Activated CD4-positive, alpha-beta memory T cell treated with anti-CD3 and anti-CD28 coated beads for 36 hours (primary cell): ENCODE results near the gene CLPTM1. TPM values are rescaled to one million over a fixed set of nuclear protein-coding genes. Genes with fewer than 3 reads are reported as not detected.
A peak's percentile ranks its signal among the peaks of the same experiment; 100 is the strongest.

Experiments
- CTCF ChIA-PET: fragments of 350-600 bp; sonication (Branson Sonifier 250); formaldehyde crosslinking; loops from one replicate; lab custom pipeline; 2021; ENCODE audit warnings: antibody characterized with exemption, inconsistent platforms; lab: Charles Lee
- POLR2A ChIA-PET: fragments of 350-600 bp; sonication (Branson Sonifier 250); formaldehyde crosslinking; loops from one replicate; lab custom pipeline; 2021; ENCODE audit warnings: antibody characterized with exemption; lab: Charles Lee
- DNase-seq: peaks from one replicate; pipeline ENCODE4 v3.0.0-alpha.2; 2020
- H3K27ac Mint-ChIP-seq: one replicate; pipeline ENCODE4 v1.8.0; 2021; ENCODE audit warnings: mixed read lengths
- H3K27me3 Mint-ChIP-seq: one replicate; pipeline ENCODE4 v1.8.0; 2021; ENCODE audit warnings: mixed read lengths
- H3K36me3 Mint-ChIP-seq: one replicate; pipeline ENCODE4 v1.8.0; 2021; ENCODE audit warnings: mixed read lengths
- H3K4me1 Mint-ChIP-seq: one replicate; pipeline ENCODE4 v1.8.0; 2021; ENCODE audit warnings: low read depth, mixed read lengths
- H3K4me3 Mint-ChIP-seq: one replicate; pipeline ENCODE4 v1.8.0; 2021; ENCODE audit warnings: mild to moderate bottlenecking, mixed read lengths
- H3K9me3 Mint-ChIP-seq: one replicate; pipeline ENCODE4 v1.8.0; 2021; ENCODE audit warnings: mixed read lengths
- intact Hi-C: fragments of 100-400 bp; cut with micrococcal nuclease; formaldehyde crosslinking; loops from one replicate; pipeline ENCODE4 v1.15.1; 2023
- total RNA-seq, 2 experiments: library from RNA; stranded (reverse); gene quantifications; one replicate each; pipeline ENCODE4 v1.2.3, GENCODE V29; 2021

The CLPTM1 gene
- total RNA-seq, 2 experiments from 2014 or later = 43.9 to 45.0 TPM

DNA sequence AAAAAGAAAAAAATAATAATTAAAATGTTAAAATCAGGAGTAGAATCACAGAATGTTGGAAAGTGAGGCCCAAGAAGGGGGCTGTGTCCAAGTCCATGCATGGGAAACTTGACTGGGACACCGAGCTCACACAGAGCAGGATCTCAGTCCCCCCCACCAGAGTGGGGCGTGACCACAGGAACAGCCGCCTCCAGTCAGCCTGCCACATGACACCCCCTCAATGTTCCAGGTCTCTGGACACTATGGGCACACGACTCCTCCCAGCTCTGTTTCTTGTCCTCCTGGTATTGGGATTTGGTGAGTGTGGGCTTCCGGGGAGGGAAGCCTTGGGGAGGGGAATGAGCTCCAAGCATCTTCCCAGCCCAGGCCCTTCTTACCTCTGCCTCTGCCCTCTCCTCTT lies 6.9 kb upstream of the CLPTM1 start:
- Mint-ChIP-seq H3K27ac (no peak overlapping the region), H3K4me3 (no peak overlapping the region), H3K9me3 (no peaks in the 10 kb centered on the region), H3K27me3 (no peaks in the 10 kb centered on the region), H3K36me3 (no peaks in the 10 kb centered on the region), H3K4me1 (peaks cover 2% of the 10 kb centered on the region)
- intact Hi-C loops = no loop called here
- CTCF ChIA-PET = interaction anchor here (0.6 kb wide), 1 partner anchor 40 kb away, joined by 3 read pairs; no protein-coding TSS in a partner anchor
- POLR2A ChIA-PET = no interaction called here
- DNase-seq = no peak

DNA sequence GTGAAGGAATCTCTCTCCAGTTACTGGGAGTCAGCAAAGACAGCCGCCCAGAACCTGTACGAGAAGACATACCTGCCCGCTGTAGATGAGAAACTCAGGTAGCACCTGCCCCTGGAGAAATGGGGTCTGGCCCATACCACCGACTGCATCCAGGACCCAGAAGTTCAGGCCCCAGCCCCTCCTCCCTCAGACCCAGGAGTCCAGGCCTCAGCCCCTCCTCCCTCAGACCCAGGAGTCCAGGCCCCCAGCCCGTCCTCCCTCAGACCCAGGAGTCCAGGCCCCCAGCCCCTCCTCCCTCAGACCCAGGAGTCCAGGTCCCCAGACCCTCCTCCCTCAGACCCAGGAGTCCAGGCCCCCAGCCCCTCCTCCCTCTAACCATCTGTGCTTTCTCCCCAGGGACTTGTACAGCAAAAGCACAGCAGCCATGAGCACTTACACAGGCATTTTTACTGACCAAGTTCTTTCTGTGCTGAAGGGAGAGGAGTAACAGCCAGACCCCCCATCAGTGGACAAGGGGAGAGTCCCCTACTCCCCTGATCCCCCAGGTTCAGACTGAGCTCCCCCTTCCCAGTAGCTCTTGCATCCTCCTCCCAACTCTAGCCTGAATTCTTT lies 6.3 kb upstream of the CLPTM1 start:
- POLR2A ChIA-PET = no interaction called here
- intact Hi-C loops = no loop called here
- H3K27ac Mint-ChIP-seq = no peak overlapping the region

DNA sequence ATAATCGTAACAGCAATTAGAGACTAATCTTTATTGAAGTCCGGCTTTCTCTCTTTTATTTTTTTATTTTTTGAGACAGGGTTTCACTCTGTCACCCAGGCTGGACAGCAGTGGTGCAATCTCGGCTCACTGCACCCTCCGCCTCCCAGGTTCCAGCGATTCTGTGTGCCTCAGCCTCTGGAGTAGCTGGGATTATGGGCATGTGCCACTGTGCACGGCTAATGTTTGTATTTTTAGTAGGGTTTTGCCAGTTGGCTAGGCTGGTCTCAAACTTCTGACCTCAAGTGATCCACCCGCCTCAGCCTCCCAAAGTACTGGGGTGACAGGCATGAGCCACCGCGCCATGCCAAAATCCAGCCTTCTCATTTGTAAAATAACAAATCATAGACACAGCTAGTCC lies 5.6 kb upstream of the CLPTM1 start:
- peaks cover 10% of the 10 kb centered on the region for H3K4me1 Mint-ChIP-seq
- no peaks in the 10 kb centered on the region for H3K36me3 Mint-ChIP-seq
- H3K27me3 Mint-ChIP-seq = no peaks in the 10 kb centered on the region
- no peak overlapping the region for H3K4me3 Mint-ChIP-seq
- H3K9me3 Mint-ChIP-seq = no peaks in the 10 kb centered on the region
- no peak for DNase-seq
- no peak overlapping the region for H3K27ac Mint-ChIP-seq
- intact Hi-C loops = no loop called here
- CTCF ChIA-PET = no interaction called here
- POLR2A ChIA-PET = no interaction called here

More for the DNA sequence above, 6.3 kb upstream of the CLPTM1 start:
- H3K27me3 Mint-ChIP-seq = no peaks in the 10 kb centered on the region
- no peaks in the 10 kb centered on the region for H3K9me3 Mint-ChIP-seq
- H3K4me3 Mint-ChIP-seq = no peak overlapping the region
- CTCF ChIA-PET = no interaction called here
- H3K36me3 Mint-ChIP-seq = no peaks in the 10 kb centered on the region
- H3K4me1 Mint-ChIP-seq = peaks cover 7% of the 10 kb centered on the region
- DNase-seq = no peak

DNA sequence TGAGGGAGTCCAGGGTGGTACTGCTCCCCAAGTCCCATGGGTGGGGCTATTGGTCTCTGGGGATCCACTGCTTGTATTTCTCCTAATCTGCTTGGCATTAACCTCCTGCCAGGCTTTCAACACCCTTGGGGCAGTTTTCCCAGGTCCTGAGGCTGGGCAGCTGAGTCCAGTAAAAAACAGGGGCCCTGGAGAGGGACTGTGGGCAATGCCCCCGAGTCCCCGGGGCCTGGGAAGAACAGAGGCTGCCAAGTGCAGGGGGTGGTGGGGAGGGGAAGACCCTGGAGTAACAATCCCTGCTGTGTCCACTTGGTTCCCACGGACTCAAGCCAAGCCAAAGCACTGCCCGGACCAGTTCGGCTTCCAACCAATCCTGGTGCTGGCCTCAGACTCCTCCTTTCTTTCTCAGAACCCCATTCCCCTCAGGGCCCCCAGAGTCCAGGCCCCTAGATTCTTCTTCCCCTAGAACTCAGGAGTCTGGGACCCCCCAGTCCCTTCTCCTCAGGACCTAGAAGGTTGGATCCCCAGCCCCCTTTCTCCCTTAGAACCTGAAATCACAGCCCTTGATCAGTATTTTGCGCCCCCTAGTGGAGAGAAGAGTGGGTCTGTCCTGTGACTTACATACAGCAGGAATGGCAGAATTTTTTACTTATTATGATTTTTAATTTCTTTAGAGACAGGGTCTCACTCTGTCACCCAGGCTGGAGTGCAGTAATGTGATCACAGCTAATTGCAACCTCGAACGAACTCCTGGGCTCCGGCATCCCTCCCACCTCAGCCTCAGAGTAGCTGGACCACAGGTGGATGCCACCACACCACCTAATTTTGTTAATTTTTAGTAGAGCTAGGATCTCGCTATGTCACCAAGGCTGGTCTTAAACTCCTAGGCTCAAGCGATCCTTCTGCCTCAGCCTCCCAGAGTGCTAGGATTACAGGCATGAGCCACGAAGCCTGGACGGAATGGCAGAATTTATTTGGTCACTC lies 3.7 kb upstream of the CLPTM1 start:
- Mint-ChIP-seq H3K4me1 (peaks cover 20% of the 10 kb centered on the region), H3K9me3 (no peaks in the 10 kb centered on the region), H3K36me3 (no peaks in the 10 kb centered on the region), H3K4me3 (no peak overlapping the region), H3K27me3 (no peaks in the 10 kb centered on the region), H3K27ac (no peak overlapping the region)
- CTCF ChIA-PET = interaction anchor here (0.6 to 2.6 kb wide), 17 partner anchors 12 to 297 kb away, joined by 3 to 21 read pairs (median 4); partner anchors contain the start of genes APOE and CLASRP
- intact Hi-C loops = loop anchor here (1.0 kb wide), 2 partner anchors 48 to 61 kb away; no protein-coding TSS in a partner anchor
- peak; percentile 56 for DNase-seq
- POLR2A ChIA-PET = interaction anchor here (0.7 kb wide), 1 partner anchor 922 kb away, joined by 5 read pairs; no protein-coding TSS in a partner anchor

DNA sequence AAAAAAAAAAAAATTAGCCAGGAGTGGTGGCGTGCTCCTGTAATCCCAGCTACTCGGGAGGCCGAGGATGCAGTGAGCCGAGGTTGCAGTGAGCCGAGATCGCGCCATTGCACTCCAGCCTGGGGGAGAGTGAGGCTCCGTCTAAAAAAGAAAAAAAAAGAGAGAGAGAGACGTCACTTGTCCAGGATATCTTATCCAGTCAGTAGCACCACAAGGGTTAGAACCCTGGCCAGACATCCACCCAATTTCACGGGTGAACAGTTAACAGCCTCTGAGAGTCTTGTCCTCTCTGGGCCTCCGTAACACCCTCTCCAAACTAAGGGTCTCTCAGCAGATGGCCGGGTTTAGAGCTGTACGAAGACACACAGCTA lies 917 bp upstream of the CLPTM1 start:
- Mint-ChIP-seq H3K4me1 (peaks cover 38% of the 10 kb centered on the region), H3K4me3 (peak overlapping the region; percentile 97), H3K9me3 (no peaks in the 10 kb centered on the region), H3K27me3 (no peaks in the 10 kb centered on the region), H3K27ac (peak overlapping the region; percentile 95), H3K36me3 (no peaks in the 10 kb centered on the region)
- CTCF ChIA-PET = interaction anchor here (0.9 to 1.8 kb wide), 4 partner anchors 34 to 265 kb away, joined by 3 to 7 read pairs (median 4); no protein-coding TSS in a partner anchor
- POLR2A ChIA-PET = interaction anchor here (0.6 to 1.4 kb wide), 3 partner anchors 17 to 48 kb away, joined by 3 to 6 read pairs (median 3); no protein-coding TSS in a partner anchor
- no peak for DNase-seq
- intact Hi-C loops = no loop called here

GRCh38 chr19:44955505-44956439 lies 592 bp downstream of the CLPTM1 start:
- Mint-ChIP-seq H3K4me3 (peak overlapping the region; percentile 97), H3K27ac (peak overlapping the region; percentile 79), H3K9me3 (no peaks in the 10 kb centered on the region), H3K4me1 (peaks cover 53% of the 10 kb centered on the region), H3K27me3 (no peaks in the 10 kb centered on the region), H3K36me3 (no peaks in the 10 kb centered on the region)
- peak; percentile 24 for DNase-seq
- intact Hi-C loops = loop anchor here (1.0 to 5.0 kb wide), 2 partner anchors 47 to 137 kb away; partner anchors contain the start of gene PPP1R37
- POLR2A ChIA-PET = interaction anchor here (1.0 to 1.1 kb wide), 2 partner anchors 9 to 50 kb away, joined by 3 read pairs; partner anchors contain the start of gene APOE
- CTCF ChIA-PET = interaction anchor here (0.9 to 1.6 kb wide), 3 partner anchors 33 to 232 kb away, joined by 3 read pairs; no protein-coding TSS in a partner anchor

DNA sequence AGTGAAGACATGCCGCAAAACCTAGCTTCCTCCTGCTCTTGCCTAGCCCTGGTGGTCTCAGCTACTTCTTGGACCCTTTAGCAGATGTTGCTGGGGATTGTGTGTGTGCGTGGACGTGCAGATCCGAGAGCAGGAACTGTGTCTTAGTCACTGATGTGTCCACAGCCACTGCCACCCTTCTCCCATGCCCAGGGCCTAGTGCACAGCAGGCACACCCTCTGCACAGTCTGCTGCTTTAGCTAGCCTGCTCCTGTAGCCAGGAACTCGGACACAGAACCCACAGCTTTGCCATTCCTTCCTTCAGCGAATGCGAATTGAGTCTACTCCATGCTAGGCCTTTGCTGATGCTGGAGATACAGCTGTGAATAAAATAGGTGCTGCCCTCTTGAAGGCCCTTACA lies 2.3 kb downstream of the CLPTM1 start:
- CTCF ChIA-PET = no interaction called here
- peaks cover 4% of the 10 kb centered on the region for H3K36me3 Mint-ChIP-seq
- H3K4me1 Mint-ChIP-seq = peaks cover 51% of the 10 kb centered on the region
- no peaks in the 10 kb centered on the region for H3K27me3 Mint-ChIP-seq
- H3K9me3 Mint-ChIP-seq = no peaks in the 10 kb centered on the region
- POLR2A ChIA-PET = no interaction called here
- intact Hi-C loops = loop anchor here (5.0 kb wide), 1 partner anchor 135 kb away; the partner anchor contains the start of gene PPP1R37
- no peak overlapping the region for H3K4me3 Mint-ChIP-seq
- no peak for DNase-seq
- peak overlapping the region; percentile 48 for H3K27ac Mint-ChIP-seq

DNA sequence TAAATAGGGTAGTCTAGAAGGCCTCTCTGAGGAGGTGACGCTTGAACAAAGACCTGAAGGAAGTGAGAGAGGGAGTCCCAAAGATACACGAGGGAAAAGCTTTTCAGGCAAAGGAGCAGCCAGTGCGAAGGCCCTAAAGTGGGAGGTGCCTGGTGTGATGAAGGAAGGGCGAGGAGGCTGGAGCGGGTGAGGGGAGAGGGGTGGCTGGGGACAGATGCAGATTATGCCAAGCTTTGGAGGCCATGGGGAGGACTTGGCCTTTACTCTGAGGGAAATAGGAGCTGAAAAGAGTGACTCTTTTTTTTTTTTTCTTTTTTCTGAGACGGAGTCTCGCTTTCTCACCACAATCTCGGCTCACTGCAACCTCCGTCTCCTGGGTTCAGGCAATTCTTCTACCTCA lies 2.9 kb downstream of the CLPTM1 start:
- POLR2A ChIA-PET = no interaction called here
- peaks cover 51% of the 10 kb centered on the region for H3K4me1 Mint-ChIP-seq
- intact Hi-C loops = loop anchor here (5.0 kb wide), 1 partner anchor 134 kb away; the partner anchor contains the start of gene PPP1R37
- H3K9me3 Mint-ChIP-seq = no peaks in the 10 kb centered on the region
- no peak for DNase-seq
- CTCF ChIA-PET = no interaction called here
- H3K27ac Mint-ChIP-seq = no peak overlapping the region
- peaks cover 4% of the 10 kb centered on the region for H3K36me3 Mint-ChIP-seq
- H3K27me3 Mint-ChIP-seq = no peaks in the 10 kb centered on the region
- no peak overlapping the region for H3K4me3 Mint-ChIP-seq

DNA sequence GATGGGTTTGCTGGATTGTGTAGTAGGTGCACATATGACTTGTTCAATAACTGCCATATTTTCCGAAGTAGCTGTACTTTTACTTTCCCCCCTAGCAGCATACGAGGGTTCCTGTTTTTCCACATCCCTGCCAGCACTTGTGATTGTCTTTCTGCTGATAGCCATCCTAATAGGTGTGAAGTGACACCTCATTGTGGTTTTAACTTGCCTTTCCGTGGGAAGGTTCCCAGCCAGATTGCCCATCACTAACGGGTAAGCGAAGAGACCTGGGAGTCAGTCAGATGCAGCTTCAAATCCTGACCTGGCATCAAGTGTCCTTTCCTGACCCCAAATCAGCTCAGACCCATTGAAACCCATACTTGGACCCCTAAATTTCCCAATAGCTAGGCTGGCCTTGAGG lies 4.5 kb downstream of the CLPTM1 start:
- no peak overlapping the region for H3K27ac Mint-ChIP-seq
- peaks cover 42% of the 10 kb centered on the region for H3K4me1 Mint-ChIP-seq
- peaks cover 7% of the 10 kb centered on the region for H3K36me3 Mint-ChIP-seq

DNA sequence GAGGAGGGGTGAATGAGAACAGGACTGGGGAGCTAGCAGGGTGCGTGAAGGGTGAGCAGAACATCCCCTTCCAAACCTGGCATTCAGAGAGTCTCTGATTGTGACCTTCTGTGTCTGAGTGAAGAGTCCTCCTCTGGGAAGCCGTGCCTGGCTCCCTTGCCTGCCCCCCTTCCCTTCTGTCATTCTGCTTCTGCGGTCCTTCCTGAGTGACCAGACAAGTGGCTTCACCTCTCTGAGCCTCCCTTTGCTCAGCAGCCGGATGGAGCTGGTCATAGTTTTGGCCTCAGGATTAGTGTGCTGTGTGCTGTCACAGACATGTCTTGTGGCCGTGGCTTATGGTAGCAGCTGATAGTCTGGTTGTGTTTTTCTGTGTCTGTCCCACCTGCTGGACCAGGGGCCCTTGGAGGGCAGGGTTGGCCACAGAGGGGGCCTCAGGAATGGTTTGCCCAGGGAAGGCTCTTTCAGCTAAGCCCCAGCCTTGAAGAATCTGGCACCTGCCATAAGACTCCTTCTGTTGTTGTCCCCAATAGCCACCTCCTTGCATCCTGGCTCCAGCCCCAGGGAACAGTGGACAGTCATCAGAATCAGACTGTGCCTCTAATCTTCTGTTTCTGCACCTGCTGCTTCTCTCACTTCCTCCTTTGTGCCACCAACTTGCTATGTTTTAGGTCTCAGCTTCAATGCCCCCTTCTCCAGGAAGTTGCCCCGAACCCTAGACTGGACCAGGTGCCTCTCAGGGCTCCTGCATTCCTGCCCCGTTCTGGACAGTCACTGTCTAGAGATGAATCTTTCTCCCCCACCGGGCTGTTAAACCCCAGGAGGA lies 5.9 kb downstream of the CLPTM1 start:
- intact Hi-C loops = no loop called here
- no peak for DNase-seq
- ChIA-PET POLR2A (no interaction called here), CTCF (interaction anchor here (0.7 to 1.7 kb wide), 3 partner anchors 57 to 177 kb away, joined by 3 to 5 read pairs (median 3); no protein-coding TSS in a partner anchor)
- Mint-ChIP-seq H3K4me1 (peaks cover 36% of the 10 kb centered on the region), H3K27ac (no peak overlapping the region), H3K27me3 (no peaks in the 10 kb centered on the region), H3K4me3 (no peak overlapping the region), H3K9me3 (no peaks in the 10 kb centered on the region), H3K36me3 (peaks cover 11% of the 10 kb centered on the region)

More for the DNA sequence above, 4.5 kb downstream of the CLPTM1 start:
- CTCF ChIA-PET = interaction anchor here (1.7 kb wide), 1 partner anchor 100 kb away, joined by 5 read pairs; no protein-coding TSS in a partner anchor
- no peak for DNase-seq
- POLR2A ChIA-PET = interaction anchor here (0.6 kb wide), 1 partner anchor 56 kb away, joined by 3 read pairs; no protein-coding TSS in a partner anchor
- Mint-ChIP-seq H3K4me3 (no peak overlapping the region), H3K9me3 (no peaks in the 10 kb centered on the region), H3K27me3 (no peaks in the 10 kb centered on the region)
- intact Hi-C loops = loop anchor here (5.0 kb wide), 1 partner anchor 133 kb away; the partner anchor contains the start of gene PPP1R37
